HCT116 (cell line): ENCODE data around the gene SEL1L3. TPM values are rescaled to one million over a fixed set of nuclear protein-coding genes. Genes with fewer than 3 reads are reported as not detected.

ENCODE experiments used
- ATAC-seq: fragments of 200-7000 bp; cut with Tn5 transposase; 2 replicates; pipeline ENCODE4 v1.9.1; 2020; ENCODE audit warnings: mild to moderate bottlenecking, moderate library complexity
- BruUV-seq: library from RNA; stranded (reverse); fragments of 400-500 nt; replicated peaks from 2 replicates; lab custom pipeline; 2021; lab: Mats Ljungman, UMichigan
- CTCF ChIA-PET: fragments of 300-600 bp; sonication (Branson Sonifier 250); formaldehyde crosslinking; loops from one replicate; lab custom pipeline; 2021; ENCODE audit warnings: antibody characterized with exemption; lab: Charles Lee
- POLR2A ChIA-PET: fragments of 300-600, 350-600 bp; sonication (Branson Sonifier 250); formaldehyde crosslinking; loops from one replicate; lab custom pipeline; 2021; ENCODE audit warnings: antibody characterized with exemption; lab: Charles Lee
- RAD21 ChIA-PET, 2 experiments: fragments of 300-600 bp; sonication (Branson Sonifier 250); formaldehyde crosslinking; loops; one replicate each; lab custom pipeline; 2023; ENCODE audit warnings: low total read pairs in 2 of 2; ENCODE audit not compliant: uncharacterized antibody in 2 of 2, unreplicated experiment in 2 of 2, low non-redundant PET in 1 of 2; lab: Charles Lee
- DNase-seq: peaks from one replicate; pipeline ENCODE4 v3.0.0-alpha.2; 2010; ENCODE audit warnings: low read depth, low spot score
- H2AFZ ChIP-seq: fragments of 200-600 bp; shearing (Covaris generic), sonication (generic); 2 replicates; pipeline ENCODE4 v1.6.1; 2017; ENCODE audit warnings: low read depth, mixed run types, mixed read lengths, antibody characterized with exemption, low read length; ENCODE audit not compliant: poor library complexity, severe bottlenecking
- H3K27ac ChIP-seq: 2 replicates; pipeline ENCODE4 v1.5.1; 2012; ENCODE audit warnings: low read depth, low read length
- H3K27me3 ChIP-seq: fragments of 200-600 bp; sonication (generic); 2 replicates; pipeline ENCODE4 v1.6.1; 2016; ENCODE audit warnings: mixed run types, low read length, mixed read lengths; ENCODE audit not compliant: insufficient read depth
- H3K36me3 ChIP-seq, 2 experiments: fragments of 200-500 bp in 1 of 2; fragments of 200-600 bp in 1 of 2; sonication (Bioruptor generic) in 1 of 2; sonication (generic) in 1 of 2; 2 replicates each; pipeline versions ENCODE4 v1.5.1 to v1.6.1; 2014 to 2016; ENCODE audit warnings: low read length in 2 of 2, inconsistent platforms in 1 of 2, mixed read lengths in 1 of 2, mixed run types in 1 of 2; ENCODE audit not compliant: insufficient read depth in 2 of 2, control insufficient read depth in 1 of 2
- H3K4me1 ChIP-seq, 2 experiments: fragments of 200-600 bp in 1 of 2; sonication (generic) in 1 of 2; 2 replicates each; pipeline versions ENCODE4 v1.5.1 to v1.6.1; 2012 to 2017; ENCODE audit warnings: low read length in 2 of 2, inconsistent platforms in 1 of 2, mild to moderate bottlenecking in 1 of 2, mixed read lengths in 1 of 2, mixed run types in 1 of 2, moderate library complexity in 1 of 2; ENCODE audit not compliant: insufficient read depth in 2 of 2, control insufficient read depth in 1 of 2
- H3K4me2 ChIP-seq: fragments of 200-600 bp; sonication (generic); 2 replicates; pipeline ENCODE4 v1.6.1; 2017; ENCODE audit warnings: mixed run types, low read length, mixed read lengths
- H3K4me3 ChIP-seq, 2 experiments: fragments of 200-600 bp in 1 of 2; sonication (generic) in 1 of 2; replicated peaks in 1 of 2; 2 replicates each; pipeline ENCODE4 v1.5.1; 2011 to 2016; ENCODE audit warnings: low read length in 2 of 2, control low read depth in 1 of 2, low read depth in 1 of 2, mild to moderate bottlenecking in 1 of 2, mixed read lengths in 1 of 2, mixed run types in 1 of 2
- H3K79me2 ChIP-seq: fragments of 200-600 bp; sonication (generic); 2 replicates; pipeline ENCODE4 v1.6.1; 2017; ENCODE audit warnings: mild to moderate bottlenecking, mixed run types, low read length, moderate library complexity, mixed read lengths; ENCODE audit not compliant: insufficient read depth
- H3K9ac ChIP-seq: fragments of 200-600 bp; sonication (generic); 2 replicates; pipeline ENCODE4 v1.6.1; 2016; ENCODE audit warnings: low read length, mixed read lengths
- H3K9me2 ChIP-seq: fragments of 200-600 bp; sonication (generic), shearing (Covaris generic); 2 replicates; pipeline ENCODE4 v1.6.1; 2017; ENCODE audit warnings: mixed run types, mild to moderate bottlenecking, moderate library complexity; ENCODE audit not compliant: insufficient read depth
- H3K9me3 ChIP-seq, 2 experiments: fragments of 200-500 bp in 1 of 2; fragments of 200-600 bp in 1 of 2; sonication (Bioruptor generic) in 1 of 2; sonication (generic) in 1 of 2; 2 replicates each; pipeline ENCODE4 v1.6.1; 2014 to 2017; ENCODE audit warnings: low read length in 2 of 2, mixed read lengths in 2 of 2, inconsistent platforms in 1 of 2, low read depth in 1 of 2, mild to moderate bottlenecking in 1 of 2, mixed run types in 1 of 2, moderate library complexity in 1 of 2; ENCODE audit not compliant: control insufficient read depth in 1 of 2, insufficient read depth in 1 of 2
- H4K20me1 ChIP-seq: fragments of 200-600 bp; sonication (generic), shearing (Covaris generic); 2 replicates; pipeline ENCODE4 v1.6.1; 2017; ENCODE audit warnings: mixed run types, mild to moderate bottlenecking, moderate library complexity; ENCODE audit not compliant: insufficient read depth
- CBX3 ChIP-seq: IDR thresholded peaks from 2 replicates; pipeline ENCODE4 v1.6.1; 2012; ENCODE audit warnings: low read depth
- CEBPB ChIP-seq: IDR thresholded peaks from 2 replicates; pipeline ENCODE4 v1.6.1; 2012; ENCODE audit warnings: low read depth
- EZH2phosphoT487 ChIP-seq: fragments of 200-600 bp; IDR thresholded peaks from 2 replicates; pipeline ENCODE4 v1.6.1; 2018; ENCODE audit warnings: antibody characterized with exemption, borderline replicate concordance
- SRF ChIP-seq: IDR thresholded peaks from 2 replicates; pipeline ENCODE4 v1.6.1; 2012; ENCODE audit warnings: low read depth
- intact Hi-C: fragments of 100-400 bp; cut with micrococcal nuclease; formaldehyde crosslinking; loops from 2 replicates; pipeline ENCODE4 v1.10.0; 2022
- total RNA-seq: library from RNA; stranded (reverse); gene quantifications from one replicate; pipeline ENCODE4 v1.2.1, GENCODE V29; 2021; ENCODE audit not compliant: unreplicated experiment
- TF ChIP-seq, protein P1 (sequence below): IDR thresholded peaks from 2 replicates; pipeline ENCODE4 v1.6.1; 2012
- TF ChIP-seq, protein P2 (sequence below): IDR thresholded peaks from 2 replicates; pipeline ENCODE4 v1.6.1; 2012; ENCODE audit warnings: low read depth
- TF ChIP-seq, protein P3 (sequence below): IDR thresholded peaks from 2 replicates; pipeline ENCODE4 v1.6.1; 2012
- TF ChIP-seq, protein P4 (sequence below), 3 experiments: fragments of 200-600 bp in 1 of 3; sonication (generic) in 1 of 3; IDR thresholded peaks in 2 of 3; conservative IDR thresholded peaks in 1 of 3; 2 replicates each; pipeline ENCODE4 v1.5.1; 2012 to 2017; ENCODE audit warnings: low read depth in 2 of 3, low read length in 2 of 3, antibody characterized with exemption in 1 of 3, borderline replicate concordance in 1 of 3, control low read depth in 1 of 3, mild to moderate bottlenecking in 1 of 3, mixed read lengths in 1 of 3, mixed run types in 1 of 3, moderate library complexity in 1 of 3; ENCODE audit not compliant: insufficient read depth in 1 of 3

Gene SEL1L3
- total RNA-seq, 1 experiment from 2014 or later: 45.0 TPM

DNA sequence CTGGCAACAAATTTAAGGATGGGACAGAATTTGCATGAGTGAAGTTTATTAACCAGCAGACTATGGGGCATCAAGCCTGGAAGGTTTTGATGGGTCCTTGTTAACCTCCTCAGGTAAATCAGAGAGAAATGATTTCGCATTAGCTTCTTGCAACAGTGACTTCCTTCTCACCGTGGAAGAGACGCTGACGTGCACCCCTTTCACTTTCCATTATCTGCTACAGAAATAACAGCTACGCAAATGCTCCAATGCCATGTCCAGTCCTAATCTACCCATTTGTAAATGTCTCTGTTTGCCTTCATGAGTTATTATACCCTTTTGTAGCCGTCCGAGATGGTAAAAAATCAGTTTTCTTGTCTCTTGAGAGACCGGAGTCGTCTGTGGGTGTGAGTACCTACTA is 106.9 kb downstream of the SEL1L3 start:
- intact Hi-C loops: no loop called here
- Histone ChIP-seq H3K4me1 (no peaks in the 10 kb centered on the region), H3K27me3 (no peaks in the 10 kb centered on the region), H3K4me2 (no peak overlapping the region), H3K79me2 (no peaks in the 10 kb centered on the region), H2AFZ (no peak overlapping the region), H3K27ac (no peak overlapping the region), H3K9me3 (no peaks in the 10 kb centered on the region), H3K9ac (no peak overlapping the region), H3K9me2 (no peaks in the 10 kb centered on the region), H3K4me3 (no peak overlapping the region), H3K36me3 (peaks cover 5 to 15% of the 10 kb centered on the region in 2 experiments; a peak in 3 of 4 replicates), H4K20me1 (no peaks in the 10 kb centered on the region)
- DNase-seq: no peak
- RAD21 ChIA-PET: no interaction called here
- TF ChIP-seq CBX3: no peak
- TF ChIP-seq CEBPB: no peak
- TF ChIP-seq SRF: no peak
- TF ChIP-seq, protein P1, sequence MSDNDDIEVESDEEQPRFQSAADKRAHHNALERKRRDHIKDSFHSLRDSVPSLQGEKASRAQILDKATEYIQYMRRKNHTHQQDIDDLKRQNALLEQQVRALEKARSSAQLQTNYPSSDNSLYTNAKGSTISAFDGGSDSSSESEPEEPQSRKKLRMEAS: no peak
- TF ChIP-seq EZH2phosphoT487: no peak
- TF ChIP-seq, protein P2, sequence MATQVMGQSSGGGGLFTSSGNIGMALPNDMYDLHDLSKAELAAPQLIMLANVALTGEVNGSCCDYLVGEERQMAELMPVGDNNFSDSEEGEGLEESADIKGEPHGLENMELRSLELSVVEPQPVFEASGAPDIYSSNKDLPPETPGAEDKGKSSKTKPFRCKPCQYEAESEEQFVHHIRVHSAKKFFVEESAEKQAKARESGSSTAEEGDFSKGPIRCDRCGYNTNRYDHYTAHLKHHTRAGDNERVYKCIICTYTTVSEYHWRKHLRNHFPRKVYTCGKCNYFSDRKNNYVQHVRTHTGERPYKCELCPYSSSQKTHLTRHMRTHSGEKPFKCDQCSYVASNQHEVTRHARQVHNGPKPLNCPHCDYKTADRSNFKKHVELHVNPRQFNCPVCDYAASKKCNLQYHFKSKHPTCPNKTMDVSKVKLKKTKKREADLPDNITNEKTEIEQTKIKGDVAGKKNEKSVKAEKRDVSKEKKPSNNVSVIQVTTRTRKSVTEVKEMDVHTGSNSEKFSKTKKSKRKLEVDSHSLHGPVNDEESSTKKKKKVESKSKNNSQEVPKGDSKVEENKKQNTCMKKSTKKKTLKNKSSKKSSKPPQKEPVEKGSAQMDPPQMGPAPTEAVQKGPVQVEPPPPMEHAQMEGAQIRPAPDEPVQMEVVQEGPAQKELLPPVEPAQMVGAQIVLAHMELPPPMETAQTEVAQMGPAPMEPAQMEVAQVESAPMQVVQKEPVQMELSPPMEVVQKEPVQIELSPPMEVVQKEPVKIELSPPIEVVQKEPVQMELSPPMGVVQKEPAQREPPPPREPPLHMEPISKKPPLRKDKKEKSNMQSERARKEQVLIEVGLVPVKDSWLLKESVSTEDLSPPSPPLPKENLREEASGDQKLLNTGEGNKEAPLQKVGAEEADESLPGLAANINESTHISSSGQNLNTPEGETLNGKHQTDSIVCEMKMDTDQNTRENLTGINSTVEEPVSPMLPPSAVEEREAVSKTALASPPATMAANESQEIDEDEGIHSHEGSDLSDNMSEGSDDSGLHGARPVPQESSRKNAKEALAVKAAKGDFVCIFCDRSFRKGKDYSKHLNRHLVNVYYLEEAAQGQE: no peak
- TF ChIP-seq, protein P3, sequence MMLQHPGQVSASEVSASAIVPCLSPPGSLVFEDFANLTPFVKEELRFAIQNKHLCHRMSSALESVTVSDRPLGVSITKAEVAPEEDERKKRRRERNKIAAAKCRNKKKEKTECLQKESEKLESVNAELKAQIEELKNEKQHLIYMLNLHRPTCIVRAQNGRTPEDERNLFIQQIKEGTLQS: no peak
- TF ChIP-seq, protein P4, sequence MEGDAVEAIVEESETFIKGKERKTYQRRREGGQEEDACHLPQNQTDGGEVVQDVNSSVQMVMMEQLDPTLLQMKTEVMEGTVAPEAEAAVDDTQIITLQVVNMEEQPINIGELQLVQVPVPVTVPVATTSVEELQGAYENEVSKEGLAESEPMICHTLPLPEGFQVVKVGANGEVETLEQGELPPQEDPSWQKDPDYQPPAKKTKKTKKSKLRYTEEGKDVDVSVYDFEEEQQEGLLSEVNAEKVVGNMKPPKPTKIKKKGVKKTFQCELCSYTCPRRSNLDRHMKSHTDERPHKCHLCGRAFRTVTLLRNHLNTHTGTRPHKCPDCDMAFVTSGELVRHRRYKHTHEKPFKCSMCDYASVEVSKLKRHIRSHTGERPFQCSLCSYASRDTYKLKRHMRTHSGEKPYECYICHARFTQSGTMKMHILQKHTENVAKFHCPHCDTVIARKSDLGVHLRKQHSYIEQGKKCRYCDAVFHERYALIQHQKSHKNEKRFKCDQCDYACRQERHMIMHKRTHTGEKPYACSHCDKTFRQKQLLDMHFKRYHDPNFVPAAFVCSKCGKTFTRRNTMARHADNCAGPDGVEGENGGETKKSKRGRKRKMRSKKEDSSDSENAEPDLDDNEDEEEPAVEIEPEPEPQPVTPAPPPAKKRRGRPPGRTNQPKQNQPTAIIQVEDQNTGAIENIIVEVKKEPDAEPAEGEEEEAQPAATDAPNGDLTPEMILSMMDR (IDR thresholded peaks at IDR 0.05 in 2 of 3, conservative IDR thresholded peaks at IDR 0.05 in 1 of 3; ENCODE audit: borderline replicate concordance in 1 of 3, insufficient read depth in 1 of 3, low read depth in 2 of 3, low read length in 2 of 3): no peak
- POLR2A ChIA-PET: no interaction called here
- no peak for ATAC-seq
- no TSS peak for BruUV-seq
- CTCF ChIA-PET: interaction anchor here (0.7 to 1.6 kb wide), 2 partner anchors 315 to 316 kb away, joined by 3 to 5 read pairs; no protein-coding TSS in a partner anchor
